ENCODE data around the gene KCTD20.

The KCTD20 gene

DNA sequence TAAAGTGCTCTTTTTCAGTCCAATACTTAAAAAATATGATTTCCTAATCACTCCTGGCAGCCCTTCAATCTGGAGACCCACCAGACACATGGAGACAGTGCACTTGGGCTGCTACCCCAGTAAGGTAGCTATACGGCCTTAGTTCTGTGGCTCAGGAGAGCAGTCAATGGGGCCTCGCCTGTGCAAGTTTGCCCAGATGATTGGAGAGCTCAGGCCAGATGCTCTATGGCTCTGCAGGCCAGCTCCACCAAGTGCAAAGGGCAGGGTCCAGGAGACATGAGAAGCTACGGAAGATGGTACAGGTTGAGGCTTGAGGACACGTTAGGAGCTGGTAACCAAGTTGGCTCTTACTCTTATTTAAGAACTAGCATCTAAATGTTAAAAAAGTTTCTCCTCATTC is 73.8 kb downstream of the KCTD20 start:
- no peak for DNase-seq (ENCODE audit: low read depth)
- TF ChIP-seq, protein P1, sequence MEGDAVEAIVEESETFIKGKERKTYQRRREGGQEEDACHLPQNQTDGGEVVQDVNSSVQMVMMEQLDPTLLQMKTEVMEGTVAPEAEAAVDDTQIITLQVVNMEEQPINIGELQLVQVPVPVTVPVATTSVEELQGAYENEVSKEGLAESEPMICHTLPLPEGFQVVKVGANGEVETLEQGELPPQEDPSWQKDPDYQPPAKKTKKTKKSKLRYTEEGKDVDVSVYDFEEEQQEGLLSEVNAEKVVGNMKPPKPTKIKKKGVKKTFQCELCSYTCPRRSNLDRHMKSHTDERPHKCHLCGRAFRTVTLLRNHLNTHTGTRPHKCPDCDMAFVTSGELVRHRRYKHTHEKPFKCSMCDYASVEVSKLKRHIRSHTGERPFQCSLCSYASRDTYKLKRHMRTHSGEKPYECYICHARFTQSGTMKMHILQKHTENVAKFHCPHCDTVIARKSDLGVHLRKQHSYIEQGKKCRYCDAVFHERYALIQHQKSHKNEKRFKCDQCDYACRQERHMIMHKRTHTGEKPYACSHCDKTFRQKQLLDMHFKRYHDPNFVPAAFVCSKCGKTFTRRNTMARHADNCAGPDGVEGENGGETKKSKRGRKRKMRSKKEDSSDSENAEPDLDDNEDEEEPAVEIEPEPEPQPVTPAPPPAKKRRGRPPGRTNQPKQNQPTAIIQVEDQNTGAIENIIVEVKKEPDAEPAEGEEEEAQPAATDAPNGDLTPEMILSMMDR (IDR thresholded peaks at IDR 0.05; ENCODE audit: control insufficient read depth, extremely low read depth, insufficient read depth) = no peak
- H3K4me3 ChIP-seq (ENCODE audit: low read depth, low read length) = no peak overlapping the region

DNA sequence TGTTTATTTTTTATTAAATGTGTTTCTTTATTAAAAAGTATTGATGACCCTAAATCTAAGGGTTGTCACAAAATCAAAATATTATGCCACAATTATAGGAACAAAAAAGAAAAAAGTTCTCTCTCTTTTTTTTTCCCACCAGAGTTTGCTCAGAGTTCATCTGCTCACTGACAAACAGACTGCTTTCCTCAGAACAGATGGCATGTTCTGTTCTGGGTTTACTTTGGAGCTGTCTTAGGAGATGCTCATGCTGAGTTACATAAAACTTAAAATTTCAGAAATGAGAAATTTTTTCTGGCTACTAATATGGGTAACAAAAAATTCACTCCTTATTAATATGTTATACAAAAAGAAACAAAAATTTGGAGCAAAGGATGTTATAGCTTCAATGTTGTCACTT is 74.2 kb downstream of the KCTD20 start:
- TF ChIP-seq, protein P1 (IDR thresholded peaks at IDR 0.05; ENCODE audit: control insufficient read depth, extremely low read depth, insufficient read depth) = no peak
- no peak for DNase-seq (ENCODE audit: low read depth)
- H3K4me3 ChIP-seq (ENCODE audit: low read depth, low read length) = no peak overlapping the region

DNA sequence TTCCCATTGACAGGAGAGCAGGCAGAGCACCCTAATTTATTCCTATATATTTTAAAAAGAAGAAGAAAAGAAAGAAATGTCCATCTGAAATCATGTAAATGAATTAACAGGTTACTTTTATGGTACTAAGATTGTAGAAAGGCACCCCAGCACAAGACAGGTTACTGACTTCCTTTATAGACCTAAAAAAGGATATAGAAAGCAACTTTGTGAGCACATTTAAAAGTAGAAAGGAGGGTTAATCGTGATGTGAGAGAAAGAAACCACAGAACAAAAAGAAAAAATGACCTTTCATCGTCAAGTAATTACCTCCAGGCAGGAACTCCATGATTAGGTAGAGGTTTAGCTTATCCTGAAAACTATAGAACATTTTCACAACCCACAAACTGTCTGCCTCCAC is 74.6 kb downstream of the KCTD20 start:
- TF ChIP-seq, protein P1 (IDR thresholded peaks at IDR 0.05; ENCODE audit: control insufficient read depth, extremely low read depth, insufficient read depth) = no peak

DNA sequence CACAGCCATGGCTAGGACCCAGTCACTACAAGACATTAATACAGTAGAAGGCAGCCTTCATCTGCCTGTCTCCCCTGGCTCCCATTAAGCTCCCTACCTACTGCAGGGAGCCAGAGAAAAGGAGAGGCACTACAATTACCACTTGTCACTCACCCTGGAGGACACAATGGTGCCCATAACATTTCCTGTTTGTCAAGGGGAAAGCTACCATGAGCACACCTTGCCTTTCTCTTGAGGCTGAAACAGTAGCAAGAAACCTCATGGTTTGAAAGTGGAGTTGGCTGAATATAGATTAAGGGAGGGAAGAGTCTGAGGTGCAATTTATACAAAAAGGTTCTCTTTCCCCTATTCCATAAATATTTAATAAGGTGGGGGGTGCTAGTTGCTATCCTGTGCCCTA is 76.6 kb downstream of the KCTD20 start:
- TF ChIP-seq, protein P1 (IDR thresholded peaks at IDR 0.05; ENCODE audit: control insufficient read depth, extremely low read depth, insufficient read depth) = no peak
- no peak for DNase-seq (ENCODE audit: low read depth)

More for the DNA sequence above, 74.6 kb downstream of the KCTD20 start:
- no peak overlapping the region for H3K4me3 ChIP-seq (ENCODE audit: low read depth, low read length)
- no peak for DNase-seq (ENCODE audit: low read depth)

DNA sequence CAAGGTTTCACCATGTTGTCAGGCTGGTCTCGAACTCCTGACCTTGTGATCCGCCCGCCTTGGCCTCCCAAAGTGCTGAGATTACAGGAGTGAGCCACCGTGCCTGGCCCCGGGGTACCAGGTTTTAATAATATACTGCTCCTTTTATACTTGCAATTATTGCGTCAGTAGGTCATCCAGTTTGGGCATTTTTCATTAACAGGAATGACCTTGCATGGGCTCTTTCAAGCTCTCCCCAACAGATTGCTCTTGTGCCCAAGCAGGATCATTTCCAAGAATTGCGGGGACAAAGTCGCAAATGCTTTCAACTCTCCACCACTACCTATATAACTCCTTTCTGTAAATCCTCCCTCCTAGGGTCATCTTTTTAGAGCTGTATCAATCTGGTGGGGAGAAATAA is 80.7 kb downstream of the KCTD20 start:
- no peak for DNase-seq (ENCODE audit: low read depth)
- TF ChIP-seq, protein P1 (IDR thresholded peaks at IDR 0.05; ENCODE audit: control insufficient read depth, extremely low read depth, insufficient read depth) = no peak
- no peak overlapping the region for H3K4me3 ChIP-seq (ENCODE audit: low read depth, low read length)

More for the DNA sequence above, 76.6 kb downstream of the KCTD20 start:
- H3K4me3 ChIP-seq (ENCODE audit: low read depth, low read length) = no peak overlapping the region

DNA sequence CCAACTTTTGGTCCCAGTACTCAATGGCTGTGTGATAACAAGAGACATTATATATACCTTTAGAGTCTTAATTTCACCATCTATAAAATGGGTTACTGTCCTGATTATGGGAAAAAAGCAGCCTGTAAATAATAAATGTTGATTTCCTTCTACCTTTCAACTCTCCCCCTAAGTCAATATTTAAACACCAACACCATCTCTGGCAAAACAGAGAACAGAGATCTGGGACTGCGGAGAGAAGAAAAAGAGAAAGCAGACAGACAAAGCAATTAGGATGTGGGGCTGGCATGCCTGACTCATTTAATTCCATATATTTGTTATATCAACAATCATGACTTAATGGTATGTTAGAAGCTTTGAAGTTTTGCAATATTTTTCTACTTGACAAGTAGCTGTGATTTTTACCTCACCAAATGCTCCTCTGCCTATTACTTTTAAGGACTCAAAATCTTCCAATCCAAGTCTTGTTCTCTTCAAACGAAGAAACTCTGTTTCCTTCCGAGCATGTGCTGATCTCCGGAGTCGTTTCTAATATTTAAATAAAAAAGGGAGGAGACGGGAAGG is 81.2 kb downstream of the KCTD20 start:
- TF ChIP-seq, protein P1 (IDR thresholded peaks at IDR 0.05; ENCODE audit: control insufficient read depth, extremely low read depth, insufficient read depth) = no peak
- no peak for DNase-seq (ENCODE audit: low read depth)
- H3K4me3 ChIP-seq (ENCODE audit: low read depth, low read length) = no peak overlapping the region

DNA sequence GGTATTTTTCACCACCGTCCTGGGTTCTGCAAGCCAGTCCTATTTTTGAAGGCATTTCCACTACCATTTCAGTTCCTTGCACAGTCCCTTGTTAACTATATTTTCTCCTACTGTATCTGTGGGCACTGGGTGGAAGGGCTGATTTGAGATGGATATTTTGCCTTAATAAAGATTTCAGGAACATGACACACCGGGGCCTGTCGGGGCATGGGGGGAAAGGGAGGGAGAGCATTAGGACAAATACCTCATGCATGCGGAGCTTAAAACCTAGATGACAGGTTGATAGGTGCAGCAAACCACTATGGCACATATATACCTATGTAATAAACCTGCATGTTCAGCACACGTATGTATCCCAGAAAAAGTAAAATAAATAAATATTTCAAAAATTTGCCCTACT is 82.1 kb downstream of the KCTD20 start:
- no peak overlapping the region for H3K4me3 ChIP-seq (ENCODE audit: low read depth, low read length)
- TF ChIP-seq, protein P1 (IDR thresholded peaks at IDR 0.05; ENCODE audit: control insufficient read depth, extremely low read depth, insufficient read depth) = no peak
- DNase-seq (ENCODE audit: low read depth) = no peak

Data from LNCaP clone FGC (cell line).